ENCODE data around the gene PTMA.
A peak's percentile ranks its signal among the peaks of the same experiment; 100 is the strongest.

GRCh38 chr2:231687133-231687852 lies 21.0 kb upstream of the PTMA start:
- TF ChIP-seq CTCF (IDR thresholded peaks at IDR 0.05) (peak in 3 of 4 experiments; percentile 44 to 80 (median 55)), POLR2AphosphoS5 (IDR thresholded peaks at IDR 0.05) (no peak)
